ENCODE measurements around the gene BLCAP. TPM values are rescaled to one million over a fixed set of nuclear protein-coding genes. Genes with fewer than 3 reads are reported as not detected.

BLCAP gene
- total and polyA plus RNA-seq, 8 donors, result 65.5 to 75.4 (median 67.4) TPM

DNA sequence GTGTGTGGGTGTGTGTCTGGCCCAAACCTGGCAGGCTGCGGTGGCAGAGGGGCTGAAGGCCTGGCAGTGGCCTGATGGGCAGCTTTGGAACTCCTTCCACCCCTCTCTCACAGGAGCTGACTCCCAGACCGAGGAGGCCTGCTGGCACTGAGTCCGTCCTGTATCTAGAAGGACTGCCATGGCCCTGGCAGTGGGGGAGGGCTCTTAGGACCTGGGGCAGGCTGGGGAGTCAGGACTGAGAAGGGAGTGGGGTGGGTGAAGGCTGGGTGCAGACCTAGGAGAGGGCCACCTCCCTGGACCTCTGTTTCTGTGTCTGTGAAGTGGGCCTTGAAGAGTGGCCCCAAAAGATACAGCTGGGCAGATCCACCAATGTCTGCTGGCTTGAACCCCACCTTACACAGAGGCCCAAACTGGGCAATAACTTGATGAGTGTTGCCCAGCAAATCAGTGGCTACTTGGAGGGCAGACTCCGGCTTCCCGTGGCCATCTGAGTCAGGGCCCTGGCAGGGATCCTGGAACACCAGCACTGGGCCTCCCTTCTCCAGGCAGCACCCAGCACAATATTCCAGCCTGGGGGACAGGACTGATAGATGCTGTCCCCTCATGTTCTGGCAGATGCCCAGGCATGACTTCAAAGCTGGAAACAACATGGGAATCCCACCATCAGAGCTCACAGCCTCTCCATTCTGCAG, 46.7 kb upstream of the BLCAP start:
- Histone ChIP-seq H3K36me3 (no peaks in the 10 kb centered on the region), H3K9me3 (no peaks in the 10 kb centered on the region), H3K27ac (no peak overlapping the region), H3K4me3 (no peak overlapping the region), H3K4me1 (no peaks in the 10 kb centered on the region), H3K27me3 (peaks cover 0 to 47% of the 10 kb centered on the region in 2 donors)
- intact Hi-C loops (cut with DNase I), result no loop called here
- no peak for DNase-seq
- ATAC-seq, result no peak
- TF ChIP-seq CTCF (IDR thresholded peaks at IDR 0.05), result no peak

DNA sequence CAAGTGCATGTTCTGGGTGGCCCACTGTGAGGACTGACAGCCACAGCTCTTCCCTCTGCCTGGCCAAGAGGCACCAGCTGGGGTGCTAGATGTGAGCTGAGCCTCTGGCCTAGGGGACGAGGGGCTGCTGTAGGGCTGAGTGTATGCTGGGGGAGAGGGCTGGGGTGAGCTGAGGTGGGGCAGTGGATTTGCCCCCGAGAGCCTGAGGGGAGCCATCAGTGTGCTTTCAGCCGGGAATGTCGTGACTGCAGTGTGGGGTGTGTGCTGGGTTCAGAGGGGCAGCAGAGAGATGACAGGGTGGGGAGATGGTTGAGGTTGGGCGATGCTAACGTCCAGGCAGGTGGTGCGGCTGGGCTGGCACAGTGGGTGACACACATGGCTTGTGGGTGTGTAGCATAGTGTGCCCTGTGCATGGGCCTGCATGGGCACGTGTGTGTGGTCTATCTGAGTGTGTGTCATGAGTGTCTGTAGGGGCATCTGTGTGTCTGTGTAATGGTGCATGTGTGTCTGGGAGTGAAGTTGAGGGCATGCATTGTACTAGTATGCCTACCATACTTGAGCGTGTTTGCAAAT, 46.0 kb upstream of the BLCAP start:
- ATAC-seq, result no peak
- Histone ChIP-seq H3K4me1 (no peaks in the 10 kb centered on the region), H3K36me3 (no peaks in the 10 kb centered on the region), H3K27ac (no peak overlapping the region), H3K27me3 (peaks cover 0 to 53% of the 10 kb centered on the region in 2 donors), H3K4me3 (no peak overlapping the region), H3K9me3 (no peaks in the 10 kb centered on the region)
- intact Hi-C loops (cut with DNase I), result no loop called here
- DNase-seq, result no peak
- no peak for TF ChIP-seq CTCF (IDR thresholded peaks at IDR 0.05)

DNA sequence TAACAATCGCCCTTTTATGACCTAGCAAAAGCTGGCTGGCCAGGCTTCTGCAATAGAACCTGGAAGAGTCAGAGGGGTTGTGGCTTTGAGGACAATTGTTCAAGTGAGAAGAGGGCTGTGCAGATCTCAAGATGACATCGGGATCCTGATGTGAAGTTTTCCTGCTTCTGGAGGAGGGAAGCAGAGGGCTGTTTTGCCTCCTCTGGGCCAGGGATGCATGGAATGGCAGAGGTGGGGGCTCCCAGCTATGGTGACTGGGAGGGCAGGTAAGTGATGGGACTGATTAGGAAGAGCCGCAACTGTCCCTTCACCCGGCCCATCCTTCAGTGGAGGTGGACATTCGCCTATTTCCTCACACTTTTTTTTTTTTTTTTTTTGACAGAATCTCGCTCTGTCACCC, 43.4 kb upstream of the BLCAP start:
- no peaks in the 10 kb centered on the region for H3K36me3 ChIP-seq
- ATAC-seq (no peak), DNase-seq (no peak)
- no peaks in the 10 kb centered on the region for H3K9me3 ChIP-seq
- H3K4me3 ChIP-seq, result no peak overlapping the region
- TF ChIP-seq CTCF (IDR thresholded peaks at IDR 0.05), result no peak
- no peak overlapping the region for H3K27ac ChIP-seq
- H3K4me1 ChIP-seq, result peaks cover 0 to 5% of the 10 kb centered on the region in 2 donors
- peaks cover 0 to 66% of the 10 kb centered on the region in 2 donors for H3K27me3 ChIP-seq
- intact Hi-C loops (cut with DNase I), result no loop called here

GRCh38 chr20:37570419-37570818, 42.7 kb upstream of the BLCAP start:
- intact Hi-C loops (cut with DNase I), result no loop called here
- H3K27ac ChIP-seq, result no peak overlapping the region
- H3K4me3 ChIP-seq, result no peak overlapping the region

More at GRCh38 chr20:37570419-37570818, 42.7 kb upstream of the BLCAP start:
- TF ChIP-seq CTCF (IDR thresholded peaks at IDR 0.05), result no peak
- no peak for DNase-seq
- H3K4me1 ChIP-seq, result peaks cover 0 to 5% of the 10 kb centered on the region in 2 donors
- no peak for ATAC-seq
- no peaks in the 10 kb centered on the region for H3K9me3 ChIP-seq
- peaks cover 0 to 72% of the 10 kb centered on the region in 2 donors for H3K27me3 ChIP-seq
- H3K36me3 ChIP-seq, result no peaks in the 10 kb centered on the region

Measured in left lung (tissue), 10 donors.